Measurements from ENCODE around the gene USP11.

Gene USP11

GRCh38 chrX:47224896-47225290, 7.9 kb upstream of the USP11 start:
- no peak for DNase-seq (ENCODE audit: low spot score)

GRCh38 chrX:47226071-47226470, 6.7 kb upstream of the USP11 start:
- no peak for DNase-seq (ENCODE audit: low spot score)

- no peak for DNase-seq (ENCODE audit: low spot score)
Observed at GRCh38 chrX:47226531-47227333, 6.1 kb upstream of the USP11 start.

GRCh38 chrX:47227334-47227583, 5.5 kb upstream of the USP11 start:
- no peak for DNase-seq (ENCODE audit: low spot score)

- no peak for DNase-seq (ENCODE audit: low spot score)
Observed at GRCh38 chrX:47228550-47229270, 4.1 kb upstream of the USP11 start.

- no peak for DNase-seq (ENCODE audit: low spot score)
Observed at GRCh38 chrX:47229427-47229826, 3.4 kb upstream of the USP11 start.

GRCh38 chrX:47230136-47230868, 2.5 kb upstream of the USP11 start:
- no peak for DNase-seq (ENCODE audit: low spot score)

- no peak for DNase-seq (ENCODE audit: low spot score)
Observed at GRCh38 chrX:47231167-47231566, 1.6 kb upstream of the USP11 start.

GRCh38 chrX:47232197-47232802, 509 bp upstream of the USP11 start:
- no peak for DNase-seq (ENCODE audit: low spot score)

- DNase-seq (ENCODE audit: low spot score): peak; percentile 97
Observed at GRCh38 chrX:47233333-47234113, 714 bp downstream of the USP11 start.

GRCh38 chrX:47234583-47234982, 1.8 kb downstream of the USP11 start:
- DNase-seq (ENCODE audit: low spot score): no peak

GRCh38 chrX:47235691-47236103, 2.9 kb downstream of the USP11 start:
- DNase-seq (ENCODE audit: low spot score): no peak

- no peak for DNase-seq (ENCODE audit: low spot score)
Observed at GRCh38 chrX:47239199-47239598, 6.4 kb downstream of the USP11 start.

GRCh38 chrX:47239898-47240545, 7.2 kb downstream of the USP11 start:
- no peak for DNase-seq (ENCODE audit: low spot score)

- DNase-seq (ENCODE audit: low spot score): no peak
Observed at GRCh38 chrX:47240619-47241018, 7.8 kb downstream of the USP11 start.

GRCh38 chrX:47241201-47242011, 8.6 kb downstream of the USP11 start:
- DNase-seq (ENCODE audit: low spot score): no peak

- DNase-seq (ENCODE audit: low spot score): no peak
Observed at GRCh38 chrX:47242321-47242720, 9.5 kb downstream of the USP11 start.

- no peak for DNase-seq (ENCODE audit: low spot score)
Observed at GRCh38 chrX:47243351-47243750, 10.5 kb downstream of the USP11 start.

- no peak for DNase-seq (ENCODE audit: low spot score)
Observed at GRCh38 chrX:47244676-47245075, 11.9 kb downstream of the USP11 start.

GRCh38 chrX:47245156-47245555, 12.3 kb downstream of the USP11 start:
- DNase-seq (ENCODE audit: low spot score): no peak

Data from CD4-positive, alpha-beta T cell treated with Interleukin-2 at 100 ng/mL for 4 hours (primary cell).